AG10803 (cell line): ENCODE data around the gene STEAP1B.
"Not testable (repeated sequence)": the region's sequence is repeated elsewhere in the genome, so short reads cannot be mapped to it uniquely, and the experiment has no call there.

Experiments
- DNase-seq: peaks from one replicate; pipeline ENCODE4 v3.0.0; 2010; ENCODE audit warnings: low read depth
- H3K4me3 ChIP-seq: 2 replicates; pipeline ENCODE4 v1.5.1; 2011; ENCODE audit warnings: mild to moderate bottlenecking, low read length, control low read depth
- TF ChIP-seq, protein P1 (sequence below): conservative IDR thresholded peaks from 2 replicates; pipeline ENCODE4 v1.5.1; 2011; ENCODE audit warnings: mild to moderate bottlenecking, low read length, control low read depth, inconsistent platforms

The STEAP1B gene

DNA sequence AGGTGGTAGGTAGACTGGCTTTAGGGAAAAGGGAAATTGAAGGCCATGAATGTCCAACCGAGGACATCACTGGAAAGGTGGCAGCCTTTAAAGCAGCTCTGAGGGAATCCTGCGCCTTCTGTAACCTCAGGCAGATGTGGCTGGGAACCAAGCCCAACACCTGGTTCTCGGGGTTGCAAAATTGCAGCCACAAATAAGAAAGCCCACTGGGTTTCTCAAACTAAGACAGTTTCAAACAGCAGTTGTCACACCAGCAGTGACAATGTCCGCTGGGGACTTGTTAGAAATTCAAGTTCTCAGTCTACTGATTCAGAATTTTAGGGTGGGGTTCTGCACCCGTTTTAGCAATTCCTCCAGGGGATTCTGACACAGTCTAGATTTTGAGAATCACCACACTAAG is 42.7 kb upstream of the STEAP1B start:
- H3K4me3 ChIP-seq, result no peak overlapping the region
- TF ChIP-seq, protein P1, sequence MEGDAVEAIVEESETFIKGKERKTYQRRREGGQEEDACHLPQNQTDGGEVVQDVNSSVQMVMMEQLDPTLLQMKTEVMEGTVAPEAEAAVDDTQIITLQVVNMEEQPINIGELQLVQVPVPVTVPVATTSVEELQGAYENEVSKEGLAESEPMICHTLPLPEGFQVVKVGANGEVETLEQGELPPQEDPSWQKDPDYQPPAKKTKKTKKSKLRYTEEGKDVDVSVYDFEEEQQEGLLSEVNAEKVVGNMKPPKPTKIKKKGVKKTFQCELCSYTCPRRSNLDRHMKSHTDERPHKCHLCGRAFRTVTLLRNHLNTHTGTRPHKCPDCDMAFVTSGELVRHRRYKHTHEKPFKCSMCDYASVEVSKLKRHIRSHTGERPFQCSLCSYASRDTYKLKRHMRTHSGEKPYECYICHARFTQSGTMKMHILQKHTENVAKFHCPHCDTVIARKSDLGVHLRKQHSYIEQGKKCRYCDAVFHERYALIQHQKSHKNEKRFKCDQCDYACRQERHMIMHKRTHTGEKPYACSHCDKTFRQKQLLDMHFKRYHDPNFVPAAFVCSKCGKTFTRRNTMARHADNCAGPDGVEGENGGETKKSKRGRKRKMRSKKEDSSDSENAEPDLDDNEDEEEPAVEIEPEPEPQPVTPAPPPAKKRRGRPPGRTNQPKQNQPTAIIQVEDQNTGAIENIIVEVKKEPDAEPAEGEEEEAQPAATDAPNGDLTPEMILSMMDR, result no peak
- no peak for DNase-seq

- no peak for DNase-seq
- no peak overlapping the region for H3K4me3 ChIP-seq
- TF ChIP-seq, protein P1, result no peak
These were observed 42.3 kb upstream of the STEAP1B start for GRCh38 chr7:22542254-22542653.

DNA sequence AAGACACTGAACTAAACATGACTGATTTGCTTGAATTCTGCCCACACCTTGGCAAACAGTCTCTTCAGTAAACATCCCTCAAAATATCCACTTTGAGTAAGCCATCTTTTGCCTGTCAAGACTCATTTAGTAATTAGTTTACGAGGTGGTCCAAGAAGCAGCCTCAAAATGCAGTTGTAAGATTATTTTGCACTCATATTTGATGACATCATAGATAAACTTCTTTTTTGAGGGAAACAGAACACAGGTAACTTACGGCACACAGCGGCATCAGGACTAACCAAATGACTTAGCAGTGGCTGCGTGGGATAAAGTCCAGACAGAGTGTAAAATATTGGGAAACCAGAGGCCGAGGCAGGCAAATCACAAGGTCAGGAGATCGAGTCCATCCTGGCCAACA is 41.8 kb upstream of the STEAP1B start:
- no peak for DNase-seq
- TF ChIP-seq, protein P1, result no peak
- H3K4me3 ChIP-seq, result no peak overlapping the region

GRCh38 chr7:22528537-22528936 is 28.5 kb upstream of the STEAP1B start:
- H3K4me3 ChIP-seq, DNase-seq: not testable (repeated sequence)

DNA sequence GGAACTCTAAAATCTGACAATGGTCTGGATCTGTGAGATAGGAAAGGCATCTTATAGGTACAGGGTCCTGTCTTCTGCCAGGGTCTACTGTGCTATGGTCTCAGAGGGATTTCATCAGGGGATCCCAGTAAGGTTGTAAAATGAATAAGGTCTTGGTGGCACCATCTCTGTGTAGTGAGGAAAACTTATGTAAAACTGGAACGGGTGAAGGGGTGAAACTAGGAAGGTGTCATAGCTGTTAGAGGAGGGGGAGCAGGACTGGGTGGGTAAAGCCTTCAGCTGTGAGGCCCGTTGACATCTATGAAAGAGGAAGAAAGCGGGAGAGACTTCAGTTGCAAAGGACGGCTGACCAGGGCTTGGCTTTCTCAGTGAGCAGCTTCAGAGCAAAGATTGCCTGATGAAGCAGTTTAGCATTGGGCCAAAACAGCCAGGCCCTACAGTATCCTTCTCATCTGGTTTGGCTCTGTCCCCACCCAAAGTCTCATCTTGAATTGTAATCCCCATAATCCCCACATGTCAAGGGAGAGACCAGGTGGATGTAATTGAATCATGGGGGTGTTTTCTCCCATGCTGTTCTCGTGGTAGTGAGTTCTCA is 24.5 kb upstream of the STEAP1B start:
- not testable (repeated sequence) for DNase-seq, H3K4me3 ChIP-seq

DNA sequence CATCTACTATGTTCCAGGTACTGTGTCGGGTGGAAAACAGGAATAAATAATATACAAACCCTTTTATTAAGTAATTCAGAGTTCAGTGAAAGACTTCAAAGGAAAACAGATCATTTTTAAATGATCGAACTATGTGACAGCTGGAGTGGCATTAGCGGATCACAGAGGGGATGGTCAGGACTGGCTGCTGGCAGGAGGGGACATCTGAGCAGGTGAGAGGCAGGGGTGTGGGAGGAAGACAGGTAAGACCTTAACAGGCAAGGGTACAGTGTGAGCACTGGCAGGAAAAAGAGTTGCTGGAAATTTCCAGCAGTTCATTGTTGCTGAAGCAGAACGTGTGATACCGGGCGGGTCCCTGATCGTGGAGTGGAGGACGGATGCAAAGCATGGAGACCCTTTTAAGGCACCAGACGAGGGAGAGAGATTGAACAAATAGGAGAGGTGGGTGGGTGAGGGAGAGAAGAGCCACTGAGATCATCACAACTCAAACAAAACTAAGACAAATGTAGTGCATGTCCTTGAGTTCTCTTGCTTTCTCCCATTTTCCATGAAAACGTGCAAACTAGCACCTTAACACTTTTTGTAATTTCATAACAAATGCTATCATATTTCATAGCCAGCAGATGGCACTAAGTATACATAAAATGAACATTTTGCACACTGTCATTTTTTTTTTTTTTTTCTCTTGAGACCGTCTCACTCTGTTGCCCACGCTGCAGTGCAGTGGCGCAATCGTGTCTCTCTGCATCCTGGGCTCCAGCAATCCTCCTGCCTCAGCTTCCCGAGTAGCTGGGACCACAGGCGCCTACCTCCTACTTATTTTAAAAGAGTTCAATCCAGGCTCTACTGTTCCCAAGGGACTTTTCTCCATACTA is 23.7 kb upstream of the STEAP1B start:
- TF ChIP-seq, protein P1, result peak; percentile 41
- peak; percentile 73 for DNase-seq
- not testable (repeated sequence) for H3K4me3 ChIP-seq

- not testable (repeated sequence) for DNase-seq, H3K4me3 ChIP-seq
These were observed 19.6 kb upstream of the STEAP1B start for GRCh38 chr7:22519560-22519959.

DNA sequence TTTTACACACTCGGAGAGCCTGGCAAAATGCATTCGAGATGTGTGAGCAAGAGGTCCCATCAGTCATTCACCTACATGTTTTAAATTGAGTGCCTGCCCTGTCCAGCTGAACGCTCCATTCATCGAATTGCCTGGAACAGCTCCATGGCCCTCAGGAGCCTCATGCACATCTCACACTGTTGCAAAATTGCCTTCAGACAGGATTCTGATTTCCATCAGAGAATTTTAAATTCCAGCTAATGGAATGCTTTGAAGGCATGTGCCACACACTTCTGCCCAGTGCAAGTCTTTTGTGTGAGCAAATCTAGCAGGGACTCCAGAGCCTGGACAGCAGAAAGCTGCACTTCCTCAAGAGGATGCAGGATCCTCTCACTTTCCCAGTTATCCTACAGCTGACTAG is 17.0 kb upstream of the STEAP1B start:
- not testable (repeated sequence) for DNase-seq, H3K4me3 ChIP-seq

DNA sequence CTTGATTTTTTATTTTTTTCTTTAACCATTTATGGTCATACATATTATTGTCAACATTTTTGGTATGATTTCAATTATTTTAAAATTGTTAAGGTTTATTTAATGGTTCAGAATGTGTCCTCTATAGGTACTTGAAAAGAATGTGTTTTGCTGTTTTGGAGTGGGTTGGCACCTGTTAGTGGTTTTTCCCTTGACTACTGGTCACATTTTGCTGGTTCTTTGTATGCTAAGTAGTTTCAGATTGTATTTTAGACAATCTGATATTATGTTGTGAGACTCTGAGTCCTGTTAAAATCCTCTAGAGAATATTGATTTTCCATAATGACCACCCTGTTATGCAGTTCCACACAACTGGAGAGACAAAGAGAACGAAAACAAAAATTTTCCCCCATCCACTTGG is 15.0 kb upstream of the STEAP1B start:
- H3K4me3 ChIP-seq, DNase-seq: not testable (repeated sequence)

- not testable (repeated sequence) for H3K4me3 ChIP-seq, DNase-seq
These were observed 7.3 kb upstream of the STEAP1B start for GRCh38 chr7:22507320-22507719.

- DNase-seq, H3K4me3 ChIP-seq: not testable (repeated sequence)
These were observed 6.5 kb upstream of the STEAP1B start for GRCh38 chr7:22506316-22507020.
